Progenitor cell of endocrine pancreas (in vitro differentiated cells): ENCODE data around the gene SNTG2. TPM values are rescaled to one million over a fixed set of nuclear protein-coding genes. Genes with fewer than 3 reads are reported as not detected.

Experiments
- DNase-seq: peaks from one replicate; pipeline ENCODE4 v3.0.0; 2021; ENCODE audit warnings: low spot score; ENCODE audit not compliant: unreplicated experiment
- H3K27ac Mint-ChIP-seq: 2 replicates; pipeline ENCODE4 v1.8.0; 2021; ENCODE audit warnings: mild to moderate bottlenecking, moderate library complexity, mixed read lengths
- H3K27me3 Mint-ChIP-seq: 2 replicates; pipeline ENCODE4 v1.8.0; 2021; ENCODE audit warnings: mixed read lengths
- H3K36me3 Mint-ChIP-seq: 2 replicates; pipeline ENCODE4 v1.8.0; 2022; ENCODE audit warnings: mixed read lengths; ENCODE audit not compliant: insufficient read depth
- H3K4me1 Mint-ChIP-seq: 2 replicates; pipeline ENCODE4 v1.8.0; 2021; ENCODE audit warnings: low read depth, mixed read lengths
- H3K4me3 Mint-ChIP-seq: 2 replicates; pipeline ENCODE4 v1.8.0; 2021; ENCODE audit warnings: low read depth, mild to moderate bottlenecking, moderate library complexity, mixed read lengths
- H3K9me3 Mint-ChIP-seq: 2 replicates; pipeline ENCODE4 v1.8.0; 2021; ENCODE audit warnings: low read depth, mixed read lengths
- total RNA-seq: library from RNA; stranded (reverse); gene quantifications from 2 replicates; pipeline ENCODE4 v1.2.1, GENCODE V29; 2021
- TF ChIP-seq, protein P1 (sequence below): fragments of 200-600 bp; sonication (generic); IDR thresholded peaks from one replicate; pipeline ENCODE4 v1.5.0; 2021; ENCODE audit warnings: antibody characterized with exemption, mild to moderate bottlenecking; ENCODE audit not compliant: unreplicated experiment

Gene SNTG2
- total RNA-seq, 1 donor from 2014 or later: 0.50 TPM

DNA sequence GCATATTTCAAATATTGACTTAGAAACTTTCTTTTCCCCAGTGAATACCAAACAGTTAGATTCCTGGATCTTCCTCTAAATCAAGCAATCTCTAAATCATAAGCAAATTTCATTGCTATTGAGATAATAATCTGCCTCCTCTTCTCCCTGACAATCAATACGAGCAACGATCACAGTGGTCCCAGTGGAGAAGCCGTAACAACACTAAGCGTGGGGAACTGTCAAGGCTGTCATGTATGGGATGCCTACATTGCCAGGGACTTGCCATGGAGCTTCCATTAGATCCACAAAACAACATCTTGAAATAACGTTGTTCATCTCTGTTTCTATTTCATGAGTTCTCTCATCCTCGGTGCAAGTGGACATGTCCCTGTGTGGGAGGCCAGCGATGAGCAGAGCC, 61.3 kb downstream of the SNTG2 start:
- no peaks in the 10 kb centered on the region for H3K36me3 Mint-ChIP-seq
- H3K27ac Mint-ChIP-seq: no peak overlapping the region
- peaks cover 10% of the 10 kb centered on the region for H3K4me1 Mint-ChIP-seq
- H3K4me3 Mint-ChIP-seq: no peak overlapping the region
- no peak for DNase-seq
- TF ChIP-seq, protein P1, sequence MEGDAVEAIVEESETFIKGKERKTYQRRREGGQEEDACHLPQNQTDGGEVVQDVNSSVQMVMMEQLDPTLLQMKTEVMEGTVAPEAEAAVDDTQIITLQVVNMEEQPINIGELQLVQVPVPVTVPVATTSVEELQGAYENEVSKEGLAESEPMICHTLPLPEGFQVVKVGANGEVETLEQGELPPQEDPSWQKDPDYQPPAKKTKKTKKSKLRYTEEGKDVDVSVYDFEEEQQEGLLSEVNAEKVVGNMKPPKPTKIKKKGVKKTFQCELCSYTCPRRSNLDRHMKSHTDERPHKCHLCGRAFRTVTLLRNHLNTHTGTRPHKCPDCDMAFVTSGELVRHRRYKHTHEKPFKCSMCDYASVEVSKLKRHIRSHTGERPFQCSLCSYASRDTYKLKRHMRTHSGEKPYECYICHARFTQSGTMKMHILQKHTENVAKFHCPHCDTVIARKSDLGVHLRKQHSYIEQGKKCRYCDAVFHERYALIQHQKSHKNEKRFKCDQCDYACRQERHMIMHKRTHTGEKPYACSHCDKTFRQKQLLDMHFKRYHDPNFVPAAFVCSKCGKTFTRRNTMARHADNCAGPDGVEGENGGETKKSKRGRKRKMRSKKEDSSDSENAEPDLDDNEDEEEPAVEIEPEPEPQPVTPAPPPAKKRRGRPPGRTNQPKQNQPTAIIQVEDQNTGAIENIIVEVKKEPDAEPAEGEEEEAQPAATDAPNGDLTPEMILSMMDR: no peak
- H3K27me3 Mint-ChIP-seq: peaks cover 14% of the 10 kb centered on the region
- no peaks in the 10 kb centered on the region for H3K9me3 Mint-ChIP-seq

DNA sequence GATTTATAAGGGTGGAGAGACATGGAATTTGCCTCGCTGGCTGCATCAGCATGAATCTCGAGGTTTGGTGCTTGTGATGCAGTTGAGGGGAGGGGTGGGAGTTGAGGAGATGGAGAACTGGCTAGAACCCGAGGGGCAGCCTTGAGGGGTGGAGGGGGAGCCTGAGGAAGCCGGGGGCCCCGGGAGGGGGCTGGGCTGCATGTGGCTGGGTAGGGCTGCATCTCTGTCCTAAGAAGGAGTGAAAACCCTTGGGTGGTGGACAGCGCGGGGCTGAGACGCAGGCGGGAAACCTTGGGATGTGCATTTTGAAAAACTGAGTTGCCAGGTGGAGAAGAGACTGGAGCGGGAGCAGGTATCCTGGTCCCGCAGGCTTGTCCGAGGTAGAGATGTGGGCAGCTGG, 64.2 kb downstream of the SNTG2 start:
- TF ChIP-seq, protein P1: no peak
- Mint-ChIP-seq H3K9me3 (no peaks in the 10 kb centered on the region), H3K4me1 (peaks cover 10% of the 10 kb centered on the region), H3K36me3 (no peaks in the 10 kb centered on the region), H3K4me3 (no peak overlapping the region), H3K27me3 (peaks cover 12% of the 10 kb centered on the region), H3K27ac (no peak overlapping the region)
- no peak for DNase-seq

DNA sequence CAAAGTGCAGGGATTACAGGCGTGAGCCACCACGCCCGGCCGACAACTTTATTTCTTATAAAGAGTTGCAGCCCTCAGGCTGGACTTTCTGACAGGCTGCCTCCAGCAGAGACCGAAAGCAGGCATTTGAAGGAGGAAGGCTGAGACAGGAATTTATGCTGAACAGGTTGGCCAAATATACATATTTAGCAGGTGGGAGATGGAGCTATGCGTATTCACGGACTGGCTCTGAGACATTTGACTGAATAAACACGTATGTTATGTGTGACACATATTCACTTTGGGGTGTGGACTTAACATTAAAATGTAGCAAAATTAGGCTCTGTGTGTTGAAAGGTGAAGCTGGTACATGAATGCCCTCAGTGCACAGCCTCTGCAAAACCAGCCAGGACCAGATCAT, 65.9 kb downstream of the SNTG2 start:
- Mint-ChIP-seq H3K36me3 (no peaks in the 10 kb centered on the region), H3K9me3 (no peaks in the 10 kb centered on the region)
- no peak for DNase-seq

DNA sequence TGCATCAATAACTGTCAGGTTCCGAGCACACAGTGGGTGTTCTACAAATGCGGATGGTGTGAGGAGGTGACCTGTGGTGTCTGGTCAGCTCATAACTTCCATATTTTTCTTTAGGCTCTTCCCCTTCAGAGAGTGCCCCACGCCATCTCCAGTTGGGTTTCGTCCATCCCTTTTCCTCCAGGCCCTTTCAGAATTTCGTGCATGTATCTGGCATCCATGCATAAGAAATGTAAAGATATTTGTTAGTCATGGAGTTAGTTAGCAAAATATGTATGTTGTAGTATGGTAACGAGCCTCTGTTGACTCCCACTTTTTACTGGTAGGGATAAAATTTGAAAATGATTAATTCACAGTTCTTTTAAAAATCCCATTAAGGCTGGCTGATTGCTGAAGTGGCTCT, 67.2 kb downstream of the SNTG2 start:
- Mint-ChIP-seq H3K4me3 (no peak overlapping the region), H3K9me3 (peaks cover 7% of the 10 kb centered on the region), H3K27ac (no peak overlapping the region), H3K27me3 (peaks cover 10% of the 10 kb centered on the region), H3K36me3 (no peaks in the 10 kb centered on the region), H3K4me1 (no peaks in the 10 kb centered on the region)
- TF ChIP-seq, protein P1: no peak
- DNase-seq: no peak

More for the DNA sequence above, 65.9 kb downstream of the SNTG2 start:
- peaks cover 10% of the 10 kb centered on the region for H3K27me3 Mint-ChIP-seq
- no peak overlapping the region for H3K27ac Mint-ChIP-seq
- TF ChIP-seq, protein P1: no peak
- no peak overlapping the region for H3K4me3 Mint-ChIP-seq
- H3K4me1 Mint-ChIP-seq: no peaks in the 10 kb centered on the region

DNA sequence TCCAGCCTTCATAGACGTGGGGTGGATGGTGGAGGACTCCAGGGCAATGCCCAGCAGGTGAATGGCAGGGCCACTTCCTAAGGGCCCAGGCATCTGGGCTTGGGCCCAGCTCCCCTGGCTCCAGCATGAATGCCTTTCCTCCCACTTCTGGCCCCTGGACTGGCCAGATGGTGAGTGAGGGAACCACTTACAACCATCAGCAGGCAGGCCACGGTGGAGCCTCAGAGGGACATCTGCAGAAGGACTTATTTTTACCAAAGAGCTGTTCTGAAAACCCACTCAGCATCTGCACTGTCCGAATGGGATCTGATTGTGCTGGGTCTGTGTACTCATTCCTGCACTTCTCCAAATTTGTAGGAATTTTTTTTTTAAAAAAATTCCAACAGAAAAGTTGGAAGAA, 69.6 kb downstream of the SNTG2 start:
- H3K4me3 Mint-ChIP-seq: no peak overlapping the region
- TF ChIP-seq, protein P1: no peak
- no peak overlapping the region for H3K27ac Mint-ChIP-seq
- peaks cover 7% of the 10 kb centered on the region for H3K9me3 Mint-ChIP-seq
- H3K27me3 Mint-ChIP-seq: peaks cover 3% of the 10 kb centered on the region
- H3K4me1 Mint-ChIP-seq: no peaks in the 10 kb centered on the region
- no peaks in the 10 kb centered on the region for H3K36me3 Mint-ChIP-seq
- DNase-seq: no peak
